H1 (cell line): ENCODE measurements around the gene IFT80. TPM values are rescaled to one million over a fixed set of nuclear protein-coding genes. Genes with fewer than 3 reads are reported as not detected.

Source experiments
- SRF ChIP-seq: IDR thresholded peaks from 2 replicates; pipeline ENCODE4 v1.6.1; 2011; ENCODE audit warnings: mild to moderate bottlenecking, low read depth, low read length, moderate library complexity
- YY1 ChIP-seq: IDR thresholded peaks from 2 replicates; pipeline ENCODE4 v1.6.1; 2011; ENCODE audit warnings: low read depth, mild to moderate bottlenecking, low read length
- polyA plus RNA-seq, 7 experiments: library from polyadenylated mRNA; depleted of rRNA in 3 of 7; stranded (reverse) in 5 of 7; unstranded in 2 of 7; fragments of >200 nt in 5 of 7; fragments of 200-250 nt in 2 of 7; gene quantifications; 1 replicate in 5 of 7; 2 replicates in 1 of 7; 4 replicates in 1 of 7; pipeline versions ENCODE4 v1.2.1 to v1.2.3, GENCODE V29; 2011 to 2013; ENCODE audit warnings: missing spikeins in 2 of 7, mixed read lengths in 2 of 7
- total RNA-seq: library from RNA; stranded (reverse); fragmentation: NEBNext Ultra II Directional; extraction: Animal tissue kit (Norgen Biotek cat#: 25700); gene quantifications from 2 replicates; pipeline ENCODE4 v1.2.1, GENCODE V29; 2021
- TF ChIP-seq, protein P1 (sequence below): IDR thresholded peaks from 2 replicates; pipeline ENCODE4 v1.6.1; 2012; ENCODE audit warnings: inconsistent platforms

The IFT80 gene
- total and polyA plus RNA-seq, 2 of the 8 experiments (the other 6 are each of a cell fraction or from before 2014, with no cell fraction given) = 7.2 to 25.9 TPM

DNA sequence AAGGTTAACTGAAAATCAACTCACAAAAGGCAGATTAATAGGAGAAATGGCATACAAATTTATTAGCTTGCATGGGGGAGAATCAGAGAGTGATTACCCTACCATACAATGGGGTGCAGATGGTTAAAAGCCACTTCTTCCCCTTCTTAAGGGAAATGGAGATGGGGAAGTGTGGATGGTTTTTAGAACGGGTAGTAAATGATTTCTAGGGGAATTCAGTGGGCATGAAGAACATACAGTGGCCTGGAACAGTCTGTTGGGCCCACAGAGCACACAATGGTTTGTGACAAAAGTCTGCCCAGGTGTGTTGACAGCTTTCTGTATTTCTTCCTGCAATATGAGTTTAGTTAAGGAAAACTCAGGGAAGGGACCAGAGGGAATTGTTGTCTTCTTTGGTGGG is 112.8 kb downstream of the IFT80 start (continued):
- TF ChIP-seq, protein P1, sequence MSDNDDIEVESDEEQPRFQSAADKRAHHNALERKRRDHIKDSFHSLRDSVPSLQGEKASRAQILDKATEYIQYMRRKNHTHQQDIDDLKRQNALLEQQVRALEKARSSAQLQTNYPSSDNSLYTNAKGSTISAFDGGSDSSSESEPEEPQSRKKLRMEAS = no peak
- TF ChIP-seq SRF (no peak), YY1 (no peak)
